Progenitor cell of endocrine pancreas (in vitro differentiated cells): Measurements from ENCODE around the gene ARMC2. TPM values are rescaled to one million over a fixed set of nuclear protein-coding genes. Genes with fewer than 3 reads are reported as not detected.

Source experiments
- DNase-seq: peaks from one replicate; pipeline ENCODE4 v3.0.0; 2021; ENCODE audit warnings: low spot score; ENCODE audit not compliant: unreplicated experiment
- H3K27ac Mint-ChIP-seq: 2 replicates; pipeline ENCODE4 v1.8.0; 2021; ENCODE audit warnings: mild to moderate bottlenecking, moderate library complexity, mixed read lengths
- H3K27me3 Mint-ChIP-seq: 2 replicates; pipeline ENCODE4 v1.8.0; 2021; ENCODE audit warnings: mixed read lengths
- H3K36me3 Mint-ChIP-seq: 2 replicates; pipeline ENCODE4 v1.8.0; 2022; ENCODE audit warnings: mixed read lengths; ENCODE audit not compliant: insufficient read depth
- H3K4me1 Mint-ChIP-seq: 2 replicates; pipeline ENCODE4 v1.8.0; 2021; ENCODE audit warnings: low read depth, mixed read lengths
- H3K4me3 Mint-ChIP-seq: 2 replicates; pipeline ENCODE4 v1.8.0; 2021; ENCODE audit warnings: low read depth, mild to moderate bottlenecking, moderate library complexity, mixed read lengths
- H3K9me3 Mint-ChIP-seq: 2 replicates; pipeline ENCODE4 v1.8.0; 2021; ENCODE audit warnings: low read depth, mixed read lengths
- CTCF ChIP-seq: fragments of 200-600 bp; sonication (generic); IDR thresholded peaks from one replicate; pipeline ENCODE4 v1.5.0; 2021; ENCODE audit warnings: antibody characterized with exemption, mild to moderate bottlenecking; ENCODE audit not compliant: unreplicated experiment
- total RNA-seq: library from RNA; stranded (reverse); gene quantifications from 2 replicates; pipeline ENCODE4 v1.2.1, GENCODE V29; 2021

Gene ARMC2
- total RNA-seq, 1 donor from 2014 or later: 16.5 TPM

- peaks cover 7% of the 10 kb centered on the region for H3K27me3 Mint-ChIP-seq
- peaks cover 6% of the 10 kb centered on the region for H3K4me1 Mint-ChIP-seq
- no peak for TF ChIP-seq CTCF
- no peak for DNase-seq
- no peaks in the 10 kb centered on the region for H3K9me3 Mint-ChIP-seq
- no peaks in the 10 kb centered on the region for H3K36me3 Mint-ChIP-seq
- no peak overlapping the region for H3K4me3 Mint-ChIP-seq
- no peak overlapping the region for H3K27ac Mint-ChIP-seq
Observed at GRCh38 chr6:108961985-108962384, 113.8 kb downstream of the ARMC2 start.

- Mint-ChIP-seq H3K27me3 (no peaks in the 10 kb centered on the region), H3K9me3 (no peaks in the 10 kb centered on the region), H3K4me3 (no peak overlapping the region), H3K36me3 (no peaks in the 10 kb centered on the region), H3K27ac (no peak overlapping the region), H3K4me1 (peaks cover 14% of the 10 kb centered on the region)
- TF ChIP-seq CTCF: no peak
- DNase-seq: no peak
Observed at GRCh38 chr6:108966251-108966650, 118.0 kb downstream of the ARMC2 start.

- no peaks in the 10 kb centered on the region for H3K27me3 Mint-ChIP-seq
- H3K9me3 Mint-ChIP-seq: no peaks in the 10 kb centered on the region
- no peak for TF ChIP-seq CTCF
- H3K4me1 Mint-ChIP-seq: peaks cover 18% of the 10 kb centered on the region
- no peak overlapping the region for H3K4me3 Mint-ChIP-seq
- no peaks in the 10 kb centered on the region for H3K36me3 Mint-ChIP-seq
- peak overlapping the region; percentile 88 for H3K27ac Mint-ChIP-seq
- DNase-seq: no peak
Observed at GRCh38 chr6:108966855-108967755, 118.9 kb downstream of the ARMC2 start.

DNA sequence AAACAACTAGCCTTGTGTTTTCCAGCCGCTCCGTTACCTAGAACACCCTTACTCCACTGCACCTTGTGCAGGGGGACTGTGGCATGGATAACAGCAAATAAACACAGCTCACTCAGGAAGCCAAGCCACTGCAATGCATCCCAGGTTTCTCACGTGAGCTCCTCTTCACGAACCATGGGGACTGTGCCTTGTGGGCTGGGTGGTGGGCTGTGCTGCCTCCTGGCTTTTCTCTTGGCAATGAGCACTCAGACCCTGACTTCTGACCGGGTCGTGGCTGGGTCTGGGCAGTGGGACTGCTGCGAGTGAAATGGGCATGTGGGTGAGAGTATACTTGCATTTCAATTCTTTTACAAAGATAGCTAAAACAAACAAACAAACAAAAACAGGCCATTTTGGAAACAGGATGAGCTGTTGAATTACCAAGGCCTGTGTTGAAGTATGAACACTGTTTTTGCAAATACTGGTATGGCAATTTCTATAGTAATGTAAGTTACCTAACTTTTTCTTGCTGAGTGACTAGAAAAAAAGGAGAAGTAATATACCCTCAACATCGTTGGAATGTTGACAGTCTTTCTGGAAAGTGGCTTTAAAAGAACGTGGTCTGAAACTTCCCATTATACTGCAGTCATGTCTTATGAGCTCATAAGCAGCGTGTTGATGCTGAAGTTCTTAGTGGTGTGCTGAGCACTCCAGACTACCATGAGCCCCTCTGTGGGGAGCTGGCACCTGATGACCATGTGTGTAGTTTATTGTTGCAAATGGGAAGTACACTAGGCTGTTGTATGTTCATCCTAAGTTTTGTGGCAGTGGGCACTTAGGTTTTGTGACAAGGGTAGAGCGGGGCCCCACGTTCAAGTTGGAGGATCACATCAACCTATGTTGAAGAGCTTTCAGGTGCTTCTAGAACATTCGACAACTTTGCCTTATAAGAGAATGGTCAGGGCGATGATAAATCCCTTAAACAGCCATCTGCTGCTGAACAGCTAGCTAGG lies 120.4 kb downstream of the ARMC2 start:
- H3K36me3 Mint-ChIP-seq: no peaks in the 10 kb centered on the region
- no peaks in the 10 kb centered on the region for H3K27me3 Mint-ChIP-seq
- TF ChIP-seq CTCF: no peak
- no peaks in the 10 kb centered on the region for H3K9me3 Mint-ChIP-seq
- no peak for DNase-seq
- peaks cover 18% of the 10 kb centered on the region for H3K4me1 Mint-ChIP-seq
- H3K4me3 Mint-ChIP-seq: no peak overlapping the region
- H3K27ac Mint-ChIP-seq: no peak overlapping the region

DNA sequence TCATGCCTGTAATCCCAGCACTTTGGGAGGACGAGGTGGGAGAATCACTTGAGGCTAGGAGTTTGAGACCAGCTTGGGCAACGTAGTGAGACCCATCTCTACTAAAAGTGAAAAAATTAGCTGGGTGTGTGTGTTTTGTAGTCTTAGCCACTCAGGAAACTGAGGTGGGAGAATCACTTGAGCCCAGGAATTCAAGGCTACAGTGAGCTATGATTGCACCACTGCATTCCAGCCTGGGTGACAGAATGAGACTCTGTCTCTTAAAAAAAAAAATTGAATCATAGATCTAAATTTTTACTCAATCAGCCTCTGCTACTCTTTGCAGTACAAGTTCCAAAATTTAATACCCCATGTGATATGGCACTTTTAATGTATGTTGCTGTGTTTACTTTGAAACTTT lies 121.6 kb downstream of the ARMC2 start:
- Mint-ChIP-seq H3K36me3 (no peaks in the 10 kb centered on the region), H3K27me3 (no peaks in the 10 kb centered on the region), H3K4me3 (no peak overlapping the region), H3K4me1 (peaks cover 18% of the 10 kb centered on the region), H3K9me3 (no peaks in the 10 kb centered on the region), H3K27ac (no peak overlapping the region)
- no peak for DNase-seq
- TF ChIP-seq CTCF: no peak
